K562 (cell line): Measurements from ENCODE around the gene AQP6. TPM values are rescaled to one million over a fixed set of nuclear protein-coding genes. Genes with fewer than 3 reads are reported as not detected.
A peak's percentile ranks its signal among the peaks of the same experiment; 100 is the strongest.

ENCODE experiments used
- BHLHE40 ChIP-seq: IDR thresholded peaks from 2 replicates; pipeline ENCODE4 v1.6.1; 2011; ENCODE audit warnings: low read length, improper control_type of control experiment
- FOXA3 ChIP-seq, 2 experiments: fragments of 450-650 bp in 1 of 2; sonication (generic) in 1 of 2; formaldehyde crosslinking; IDR thresholded peaks in 1 of 2; conservative IDR thresholded peaks in 1 of 2; 2 replicates each; pipeline versions ENCODE4 v1.4.0 to v1.8.0; 2020 to 2022; ENCODE audit warnings: mild to moderate bottlenecking in 2 of 2, missing genetic modification reagents in 1 of 2
- HCFC1 ChIP-seq: IDR thresholded peaks from 2 replicates; pipeline ENCODE4 v1.6.1; 2012; ENCODE audit warnings: low read depth, low read length, improper control_type of control experiment
- MECOM ChIP-seq: fragments of 250-450 bp; sonication (Bioruptor Pico); IDR thresholded peaks from 2 replicates; pipeline ENCODE4 v1.8.0; 2022; ENCODE audit warnings: inconsistent platforms
- NR2F6 ChIP-seq: fragments of 450-650 bp; formaldehyde crosslinking; IDR thresholded peaks from 2 replicates; pipeline ENCODE4 v1.4.0; 2020; ENCODE audit warnings: mild to moderate bottlenecking
- PTTG1 ChIP-seq: fragments of 450-650 bp; IDR thresholded peaks from 2 replicates; pipeline ENCODE4 v1.6.1; 2016; ENCODE audit warnings: low read depth, mild to moderate bottlenecking, missing genetic modification characterization, missing compliant biosample characterization
- RB1 ChIP-seq: fragments of 450-650 bp; IDR thresholded peaks from 2 replicates; pipeline ENCODE4 v1.6.1; 2017; ENCODE audit warnings: low read depth, mild to moderate bottlenecking
- USF2 ChIP-seq: sonication (generic); formaldehyde crosslinking; IDR thresholded peaks from 2 replicates; pipeline ENCODE4 v1.5.0; 2020; ENCODE audit warnings: missing genetic modification reagents
- ZNF140 ChIP-seq: fragments of 250-450 bp; sonication (Bioruptor Pico); IDR thresholded peaks from 2 replicates; pipeline ENCODE4 v1.8.0; 2021; ENCODE audit warnings: moderate library complexity, mild to moderate bottlenecking, inconsistent platforms
- ZNF57 ChIP-seq: fragments of 450-650 bp; formaldehyde crosslinking; IDR thresholded peaks from 2 replicates; pipeline ENCODE4 v1.4.0; 2020; ENCODE audit warnings: mild to moderate bottlenecking, moderate library complexity
- polyA plus RNA-seq, 8 experiments: library from polyadenylated mRNA; depleted of rRNA in 4 of 8; stranded (reverse) in 5 of 8; unstranded in 3 of 8; fragments of >200 nt; fragmentation: Nextera tagmentation in 2 of 8; fragmentation: Illumina TruSeq in 1 of 8; extraction: Ambion mirVana in 2 of 8; extraction: Trizol in 1 of 8; gene quantifications; 2 replicates each; pipeline versions ENCODE4 v1.2.1 to v1.2.3, GENCODE V29; 2011 to 2014; ENCODE audit warnings: inconsistent platforms in 1 of 8, missing spikeins in 1 of 8
- total RNA-seq, 7 experiments: library from RNA; depleted of rRNA in 6 of 7; stranded (reverse); fragments of >200 nt in 6 of 7; fragmentation: Illumina TruSeq in 2 of 7; extraction: Trizol in 2 of 7; gene quantifications; 2 replicates each; pipeline versions ENCODE4 v1.2.1 to v1.2.3, GENCODE V29; 2011 to 2021; ENCODE audit warnings: low replicate concordance in 1 of 7

The AQP6 gene
- total and polyA plus RNA-seq, 9 of the 15 experiments (the other 6 are each of a cell fraction or from before 2014, with no cell fraction given): 0.05 to 0.12 TPM; not detected in 7

- TF ChIP-seq ZNF140 (no peak), BHLHE40 (peak; percentile 64; the same call in 1 of the 2 replicates), USF2 (CRISPR knock-in tag) (peak; percentile 27; the same call in 1 of the 2 replicates), HCFC1 (no peak), RB1 (no peak), MECOM (CRISPR knock-in tag) (no peak), PTTG1 (tag) (no peak), NR2F6 (CRISPR knock-in tag) (no peak), FOXA3 (CRISPR knock-in tag; conservative IDR thresholded peaks at IDR 0.05 in 1 of 2, IDR thresholded peaks at IDR 0.05 in 1 of 2) (no peak), ZNF57 (CRISPR knock-in tag) (no peak)
Measured at GRCh38 chr12:49953961-49954846, 18.5 kb upstream of the AQP6 start (continued).
